Hepatocyte (in vitro differentiated cells): Measurements from ENCODE around the gene HOXC9. TPM values are rescaled to one million over a fixed set of nuclear protein-coding genes. Genes with fewer than 3 reads are reported as not detected.

ENCODE experiments used
- DNase-seq: peaks from one replicate; pipeline ENCODE4 v3.0.0-alpha.2; 2016; ENCODE audit warnings: low spot score
- H2AFZ ChIP-seq: fragments of 200-600 bp; sonication (generic); 2 replicates; pipeline ENCODE4 v1.6.0; 2016; ENCODE audit warnings: antibody characterized with exemption, mild to moderate bottlenecking
- H3K27ac ChIP-seq: fragments of 200-600 bp; sonication (generic); 2 replicates; pipeline ENCODE4 v1.5.1; 2016; ENCODE audit warnings: mild to moderate bottlenecking
- H3K27me3 ChIP-seq: fragments of 200-600 bp; sonication (generic); 2 replicates; pipeline ENCODE4 v1.6.1; 2016
- H3K36me3 ChIP-seq: fragments of 200-600 bp; sonication (generic); replicated peaks from 2 replicates; pipeline ENCODE4 v1.5.1; 2016; ENCODE audit warnings: low read depth; ENCODE audit not compliant: insufficient read depth
- H3K4me1 ChIP-seq: fragments of 200-600 bp; sonication (generic); 2 replicates; pipeline ENCODE4 v1.5.1; 2016; ENCODE audit warnings: mild to moderate bottlenecking, moderate library complexity; ENCODE audit not compliant: insufficient read depth
- H3K4me2 ChIP-seq: fragments of 200-600 bp; sonication (generic); 2 replicates; pipeline ENCODE4 v1.6.0; 2016
- H3K4me3 ChIP-seq: fragments of 200-600 bp; sonication (generic); 2 replicates; pipeline ENCODE4 v1.5.1; 2016; ENCODE audit warnings: mild to moderate bottlenecking
- H3K79me2 ChIP-seq: fragments of 200-600 bp; sonication (generic); 2 replicates; pipeline ENCODE4 v1.6.0; 2017; ENCODE audit warnings: mild to moderate bottlenecking
- H3K9me2 ChIP-seq: fragments of 200-600 bp; sonication (generic); replicated peaks from 2 replicates; pipeline ENCODE4 v1.6.0; 2017; ENCODE audit warnings: mild to moderate bottlenecking; ENCODE audit not compliant: insufficient read depth
- H3K9me3 ChIP-seq: fragments of 200-600 bp; sonication (generic); 2 replicates; pipeline ENCODE4 v1.5.1; 2016; ENCODE audit warnings: low read depth, mild to moderate bottlenecking
- H4K20me1 ChIP-seq: fragments of 200-600 bp; sonication (generic); 2 replicates; pipeline ENCODE4 v1.6.0; 2016; ENCODE audit warnings: mild to moderate bottlenecking; ENCODE audit not compliant: insufficient read depth, poor library complexity, severe bottlenecking
- EZH2 ChIP-seq: fragments of 200-600 bp; sonication (generic); IDR thresholded peaks from 2 replicates; pipeline ENCODE4 v1.6.1; 2016; ENCODE audit warnings: antibody characterized with exemption, mild to moderate bottlenecking, borderline replicate concordance
- EZH2phosphoT487 ChIP-seq: fragments of 200-600 bp; sonication (generic); IDR thresholded peaks from one replicate; pipeline ENCODE4 v1.6.1; 2018; ENCODE audit warnings: antibody characterized with exemption, mild to moderate bottlenecking, low read depth, moderate library complexity; ENCODE audit not compliant: unreplicated experiment, severe bottlenecking
- WGBS: methylation state at CpG from one replicate; pipeline ENCODE4 v1.1.6; 2016; ENCODE audit warnings: low lambda C conversion rate; ENCODE audit errors: missing lambda C conversion rate; 5-methylcytosine and 5-hydroxymethylcytosine counted together
- polyA plus RNA-seq: library from polyadenylated mRNA; unstranded; fragments of >200 nt; fragmentation: Nextera tagmentation; extraction: Ambion mirVana; gene quantifications from 2 replicates; pipeline ENCODE4 v1.2.1, GENCODE V29; 2016
- total RNA-seq: library from RNA; depleted of rRNA; stranded (reverse); fragments of >200 nt; gene quantifications from 2 replicates; pipeline ENCODE4 v1.2.3, GENCODE V29; 2014
- TF ChIP-seq, protein P1 (sequence below): fragments of 200-600 bp; sonication (generic); IDR thresholded peaks from 2 replicates; pipeline ENCODE4 v1.5.1; 2016; ENCODE audit warnings: antibody characterized with exemption, mild to moderate bottlenecking; ENCODE audit not compliant: poor library complexity

The HOXC9 gene
- total and polyA plus RNA-seq, 2 experiments from 2014 or later, result 0.10 to 4.1 TPM

DNA sequence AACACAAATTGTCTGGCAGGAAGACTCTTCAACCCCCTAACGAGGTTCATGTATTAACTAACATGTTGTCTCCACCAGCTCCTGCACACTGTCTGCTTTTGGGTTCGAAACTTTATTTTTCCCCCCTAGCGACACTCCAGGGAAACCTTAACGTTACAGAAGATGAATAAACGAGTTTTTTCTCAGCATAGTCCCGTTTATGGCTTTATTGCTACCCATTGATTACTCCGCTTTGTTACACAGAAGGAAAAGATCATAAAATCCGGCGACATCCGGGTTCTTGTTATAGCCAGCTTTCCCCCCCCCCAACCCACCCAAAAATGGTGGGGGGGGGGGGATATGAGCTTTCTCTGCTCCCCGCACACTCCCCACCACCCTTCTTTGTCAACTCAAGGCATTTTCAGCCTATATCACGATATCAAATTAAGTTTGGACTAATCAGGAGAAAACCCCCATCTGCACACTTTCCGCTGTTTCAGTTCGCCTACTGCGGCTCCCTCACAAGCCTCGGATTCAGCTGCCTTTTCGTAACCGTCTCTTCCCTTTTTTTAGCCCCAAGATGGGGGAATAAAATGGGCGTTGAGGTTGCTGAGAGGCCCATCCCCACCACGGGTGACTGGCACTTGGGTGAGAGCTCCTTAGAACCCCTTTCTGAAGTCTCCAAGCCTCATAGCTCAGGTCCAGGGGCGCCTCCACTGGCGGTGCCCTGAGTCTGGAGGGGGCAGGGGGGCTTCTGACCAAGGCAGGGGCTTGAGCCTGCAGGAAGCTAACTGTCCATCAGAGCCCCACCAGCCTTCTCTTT lies 26.9 kb downstream of the HOXC9 start:
- Histone ChIP-seq H3K79me2 (peaks cover 45% of the 10 kb centered on the region), H3K4me1 (peaks cover 39% of the 10 kb centered on the region), H3K4me3 (no peak overlapping the region), H4K20me1 (no peaks in the 10 kb centered on the region), H3K4me2 (peak overlapping the region; percentile 60), H3K27me3 (peaks cover 93% of the 10 kb centered on the region), H3K36me3 (no peaks in the 10 kb centered on the region), H3K9me3 (no peaks in the 10 kb centered on the region), H3K9me2 (no peaks in the 10 kb centered on the region), H3K27ac (peak overlapping the region; percentile 47), H2AFZ (no peak overlapping the region)
- WGBS, result 18% methylated on average over 21 of the region's 22 CpGs
- no peak for DNase-seq
- TF ChIP-seq EZH2, result peak; percentile 51
- TF ChIP-seq, protein P1, sequence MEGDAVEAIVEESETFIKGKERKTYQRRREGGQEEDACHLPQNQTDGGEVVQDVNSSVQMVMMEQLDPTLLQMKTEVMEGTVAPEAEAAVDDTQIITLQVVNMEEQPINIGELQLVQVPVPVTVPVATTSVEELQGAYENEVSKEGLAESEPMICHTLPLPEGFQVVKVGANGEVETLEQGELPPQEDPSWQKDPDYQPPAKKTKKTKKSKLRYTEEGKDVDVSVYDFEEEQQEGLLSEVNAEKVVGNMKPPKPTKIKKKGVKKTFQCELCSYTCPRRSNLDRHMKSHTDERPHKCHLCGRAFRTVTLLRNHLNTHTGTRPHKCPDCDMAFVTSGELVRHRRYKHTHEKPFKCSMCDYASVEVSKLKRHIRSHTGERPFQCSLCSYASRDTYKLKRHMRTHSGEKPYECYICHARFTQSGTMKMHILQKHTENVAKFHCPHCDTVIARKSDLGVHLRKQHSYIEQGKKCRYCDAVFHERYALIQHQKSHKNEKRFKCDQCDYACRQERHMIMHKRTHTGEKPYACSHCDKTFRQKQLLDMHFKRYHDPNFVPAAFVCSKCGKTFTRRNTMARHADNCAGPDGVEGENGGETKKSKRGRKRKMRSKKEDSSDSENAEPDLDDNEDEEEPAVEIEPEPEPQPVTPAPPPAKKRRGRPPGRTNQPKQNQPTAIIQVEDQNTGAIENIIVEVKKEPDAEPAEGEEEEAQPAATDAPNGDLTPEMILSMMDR, result no peak
- no peak for TF ChIP-seq EZH2phosphoT487

DNA sequence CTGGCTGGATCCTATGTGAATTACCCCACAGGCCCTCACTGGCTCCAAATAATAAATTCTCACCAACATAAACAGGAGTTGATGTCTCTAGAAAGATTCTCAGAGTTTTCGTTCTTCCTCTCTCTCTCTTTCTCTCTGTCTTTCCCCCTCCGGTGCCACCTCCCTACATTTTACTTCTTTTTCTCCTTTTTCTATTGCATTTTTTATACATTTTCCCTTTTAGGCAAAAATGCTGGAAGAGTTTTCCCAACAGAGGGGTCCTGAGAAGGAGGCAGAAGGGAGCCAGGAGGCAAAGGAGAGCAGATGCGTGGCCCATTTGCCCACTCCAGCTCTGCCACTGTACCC lies 27.5 kb downstream of the HOXC9 start:
- H3K9me3 ChIP-seq, result no peaks in the 10 kb centered on the region
- peak overlapping the region; percentile 15 for H3K27ac ChIP-seq
- DNase-seq, result no peak
- H4K20me1 ChIP-seq, result no peaks in the 10 kb centered on the region
- no peak overlapping the region for H3K4me3 ChIP-seq
- peaks cover 39% of the 10 kb centered on the region for H3K4me1 ChIP-seq
- H3K9me2 ChIP-seq, result no peaks in the 10 kb centered on the region
- no peak overlapping the region for H2AFZ ChIP-seq
- TF ChIP-seq EZH2 (no peak), EZH2phosphoT487 (no peak)
- TF ChIP-seq, protein P1, result no peak
- H3K27me3 ChIP-seq, result peaks cover 92% of the 10 kb centered on the region
- peak overlapping the region; percentile 68 for H3K4me2 ChIP-seq
- peaks cover 39% of the 10 kb centered on the region for H3K79me2 ChIP-seq
- no peaks in the 10 kb centered on the region for H3K36me3 ChIP-seq
- 75% methylated on average over 3 of the region's 3 CpGs for WGBS

DNA sequence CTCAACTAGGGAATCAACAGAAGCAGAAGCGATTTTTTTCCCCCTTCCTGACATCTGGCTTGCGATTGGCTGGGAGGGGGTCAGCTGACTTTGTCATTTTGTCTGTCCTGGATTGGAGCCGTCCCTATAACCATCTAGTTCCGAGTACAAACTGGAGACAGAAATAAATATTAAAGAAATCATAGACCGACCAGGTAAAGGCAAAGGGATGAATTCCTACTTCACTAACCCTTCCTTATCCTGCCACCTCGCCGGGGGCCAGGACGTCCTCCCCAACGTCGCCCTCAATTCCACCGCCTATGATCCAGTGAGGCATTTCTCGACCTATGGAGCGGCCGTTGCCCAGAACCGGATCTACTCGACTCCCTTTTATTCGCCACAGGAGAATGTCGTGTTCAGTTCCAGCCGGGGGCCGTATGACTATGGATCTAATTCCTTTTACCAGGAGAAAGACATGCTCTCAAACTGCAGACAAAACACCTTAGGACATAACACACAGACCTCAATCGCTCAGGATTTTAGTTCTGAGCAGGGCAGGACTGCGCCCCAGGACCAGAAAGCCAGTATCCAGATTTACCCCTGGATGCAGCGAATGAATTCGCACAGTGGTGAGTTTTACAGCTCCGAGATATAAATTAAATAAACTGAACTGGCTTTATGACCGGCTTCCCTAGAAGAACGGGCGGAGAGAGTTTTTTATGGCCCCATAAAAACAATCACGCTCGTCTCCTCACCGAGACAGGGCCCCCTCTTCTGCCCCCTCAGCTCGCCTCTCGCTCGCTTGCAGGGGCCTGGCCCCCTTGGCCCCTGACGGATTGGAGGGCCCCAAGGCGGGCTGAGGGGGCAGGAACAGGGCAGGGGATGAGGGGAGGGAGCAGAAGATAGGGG lies 28.6 kb downstream of the HOXC9 start, which contains the start of gene HOXC6:
TSS of gene HOXC6 (plus strand) at position 127 of the 888 bp plus-strand sequence. CDS start at position 209, 82 bp downstream.
- no peaks in the 10 kb centered on the region for H3K36me3 ChIP-seq
- TF ChIP-seq, protein P1, result no peak
- TF ChIP-seq EZH2phosphoT487 (peak; percentile 79), EZH2 (peak; percentile 46)
- peak within 1 kb of the TSS; percentile 59 for H3K27ac ChIP-seq
- H3K9me2 ChIP-seq, result no peaks in the 10 kb centered on the region
- H3K4me3 ChIP-seq, result no peak within 1 kb of the TSS
- DNase-seq, result peak; percentile 62
- WGBS, result 7% methylated on average over 35 of the region's 36 CpGs
- H3K4me1 ChIP-seq, result peaks cover 48% of the 10 kb centered on the region
- H2AFZ ChIP-seq, result no peak within 1 kb of the TSS
- H3K27me3 ChIP-seq, result peaks cover 81% of the 10 kb centered on the region
- H3K4me2 ChIP-seq, result peak within 1 kb of the TSS; percentile 68
- no peaks in the 10 kb centered on the region for H4K20me1 ChIP-seq
- H3K9me3 ChIP-seq, result no peaks in the 10 kb centered on the region
- H3K79me2 ChIP-seq, result peaks cover 27% of the 10 kb centered on the region
